D721Med (cell line): ENCODE data around the gene STIMATE.

Experiments
- DNase-seq: peaks from one replicate; pipeline ENCODE4 v3.0.0; 2011; ENCODE audit warnings: low spot score; ENCODE audit not compliant: insufficient read length
- FAIRE-seq: peaks from 2 replicates; lab custom pipeline; 2011; peaks lifted over from hg19 to GRCh38; lab: Jason Lieb, UNC
- CTCF ChIP-seq: IDR thresholded peaks from 2 replicates; pipeline ENCODE4 v1.5.1; 2012; ENCODE audit warnings: mild to moderate bottlenecking, control low read depth; ENCODE audit not compliant: insufficient read depth; ENCODE audit errors: missing control alignments

Gene STIMATE

GRCh38 chr3:52912885-52913731, 15.8 kb upstream of the STIMATE start:
- no peak for TF ChIP-seq CTCF
- DNase-seq: no peak
- FAIRE-seq: no peak

- FAIRE-seq (no peak), DNase-seq (no peak)
- no peak for TF ChIP-seq CTCF
Measured at GRCh38 chr3:52910823-52911222, 13.5 kb upstream of the STIMATE start.

GRCh38 chr3:52907497-52907896, 10.1 kb upstream of the STIMATE start:
- TF ChIP-seq CTCF: no peak
- DNase-seq (no peak), FAIRE-seq (no peak)

- no peak for DNase-seq
- TF ChIP-seq CTCF: no peak
- no peak for FAIRE-seq
Measured at GRCh38 chr3:52904552-52904951, 7.2 kb upstream of the STIMATE start.

GRCh38 chr3:52904000-52904399, 6.7 kb upstream of the STIMATE start:
- no peak for TF ChIP-seq CTCF
- DNase-seq: no peak
- no peak for FAIRE-seq

GRCh38 chr3:52896613-52897012, 735 bp downstream of the STIMATE start:
- DNase-seq (no peak), FAIRE-seq (no peak)
- TF ChIP-seq CTCF: no peak

GRCh38 chr3:52896151-52896550, 1.2 kb downstream of the STIMATE start:
- no peak for TF ChIP-seq CTCF
- FAIRE-seq: no peak

More at GRCh38 chr3:52896151-52896550, 1.2 kb downstream of the STIMATE start:
- DNase-seq: no peak
